AG04449 (cell line): ENCODE data around the gene GAB1.

Experiments
- CTCF ChIA-PET: fragments of 350-600 bp; formaldehyde crosslinking; extraction: SDS; loops from one replicate; lab custom pipeline; 2021; ENCODE audit warnings: antibody characterized with exemption; lab: Yijun Ruan, JAX
- POLR2A ChIA-PET: fragments of 400-600, 350-600 bp; formaldehyde crosslinking; extraction: SDS; loops from one replicate; lab custom pipeline; 2020; ENCODE audit warnings: antibody characterized with exemption, inconsistent platforms; lab: Yijun Ruan, JAX
- DNase-seq: peaks from one replicate; pipeline ENCODE4 v3.0.0-alpha.2; 2010; ENCODE audit warnings: low read depth, low spot score
- H3K4me3 ChIP-seq: 2 replicates; pipeline ENCODE4 v1.5.1; 2011; ENCODE audit warnings: low read depth, mild to moderate bottlenecking, control low read depth, low read length
- TF ChIP-seq, protein P1 (sequence below): IDR thresholded peaks from one replicate; pipeline ENCODE4 v1.5.1; 2011; ENCODE audit warnings: mild to moderate bottlenecking, moderate library complexity, low read length, control low read depth, inconsistent platforms; ENCODE audit not compliant: insufficient read depth; ENCODE audit errors: missing control alignments

The GAB1 gene

DNA sequence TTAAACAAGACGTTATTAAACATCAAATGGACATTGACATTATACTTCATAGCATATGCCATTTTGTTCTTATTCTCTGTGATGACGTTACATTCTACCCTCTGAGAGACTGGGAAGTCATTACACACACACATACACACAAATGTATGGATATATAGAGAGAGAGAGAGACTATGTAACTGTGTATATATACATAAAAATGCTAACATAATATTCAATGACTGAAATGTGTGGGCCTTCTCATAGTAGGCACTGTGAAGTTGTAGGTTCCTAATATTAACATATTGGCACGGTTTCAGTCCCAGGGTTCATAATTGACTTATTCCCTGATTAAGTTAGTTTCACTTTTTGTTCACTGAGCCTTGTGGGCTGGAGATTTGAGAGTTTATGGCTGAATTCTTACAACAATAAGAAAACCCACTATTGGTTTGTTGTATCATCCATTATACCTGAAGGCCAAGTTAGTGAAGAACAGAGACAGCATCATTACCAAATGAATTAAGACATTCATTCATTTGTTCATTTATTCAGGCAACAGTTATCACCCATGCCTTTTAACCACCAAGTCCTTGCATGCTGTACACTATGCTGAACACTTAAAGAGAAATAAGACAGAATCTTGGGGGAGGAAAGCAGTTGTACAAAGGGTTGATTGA, 68.5 kb downstream of the GAB1 start:
- no peak for DNase-seq
- CTCF ChIA-PET = no interaction called here

DNA sequence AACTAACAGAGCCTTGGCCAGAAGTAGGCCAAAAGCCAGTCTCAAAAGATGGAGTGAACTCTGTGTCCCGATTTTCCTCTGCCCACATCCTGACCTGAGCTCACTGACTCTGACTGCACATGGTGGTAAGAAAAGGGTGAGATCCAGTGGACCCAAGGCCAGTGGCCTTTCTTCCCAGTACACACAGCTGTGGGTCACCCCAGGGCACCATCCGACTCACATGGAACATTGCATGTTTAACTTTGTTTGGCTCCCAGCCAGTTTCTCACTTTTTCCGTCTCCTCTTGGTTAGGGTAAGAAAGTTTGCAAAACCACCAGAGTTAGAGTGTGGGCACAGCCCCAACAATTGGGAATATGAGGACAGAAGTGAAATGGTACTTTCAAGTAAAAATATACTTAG, 69.8 kb downstream of the GAB1 start:
- DNase-seq = no peak
- ChIA-PET POLR2A (no interaction called here), CTCF (no interaction called here)
- H3K4me3 ChIP-seq = no peak overlapping the region
- TF ChIP-seq, protein P1, sequence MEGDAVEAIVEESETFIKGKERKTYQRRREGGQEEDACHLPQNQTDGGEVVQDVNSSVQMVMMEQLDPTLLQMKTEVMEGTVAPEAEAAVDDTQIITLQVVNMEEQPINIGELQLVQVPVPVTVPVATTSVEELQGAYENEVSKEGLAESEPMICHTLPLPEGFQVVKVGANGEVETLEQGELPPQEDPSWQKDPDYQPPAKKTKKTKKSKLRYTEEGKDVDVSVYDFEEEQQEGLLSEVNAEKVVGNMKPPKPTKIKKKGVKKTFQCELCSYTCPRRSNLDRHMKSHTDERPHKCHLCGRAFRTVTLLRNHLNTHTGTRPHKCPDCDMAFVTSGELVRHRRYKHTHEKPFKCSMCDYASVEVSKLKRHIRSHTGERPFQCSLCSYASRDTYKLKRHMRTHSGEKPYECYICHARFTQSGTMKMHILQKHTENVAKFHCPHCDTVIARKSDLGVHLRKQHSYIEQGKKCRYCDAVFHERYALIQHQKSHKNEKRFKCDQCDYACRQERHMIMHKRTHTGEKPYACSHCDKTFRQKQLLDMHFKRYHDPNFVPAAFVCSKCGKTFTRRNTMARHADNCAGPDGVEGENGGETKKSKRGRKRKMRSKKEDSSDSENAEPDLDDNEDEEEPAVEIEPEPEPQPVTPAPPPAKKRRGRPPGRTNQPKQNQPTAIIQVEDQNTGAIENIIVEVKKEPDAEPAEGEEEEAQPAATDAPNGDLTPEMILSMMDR = no peak

More for the DNA sequence above, 68.5 kb downstream of the GAB1 start:
- no peak overlapping the region for H3K4me3 ChIP-seq
- POLR2A ChIA-PET = no interaction called here
- TF ChIP-seq, protein P1 = no peak

DNA sequence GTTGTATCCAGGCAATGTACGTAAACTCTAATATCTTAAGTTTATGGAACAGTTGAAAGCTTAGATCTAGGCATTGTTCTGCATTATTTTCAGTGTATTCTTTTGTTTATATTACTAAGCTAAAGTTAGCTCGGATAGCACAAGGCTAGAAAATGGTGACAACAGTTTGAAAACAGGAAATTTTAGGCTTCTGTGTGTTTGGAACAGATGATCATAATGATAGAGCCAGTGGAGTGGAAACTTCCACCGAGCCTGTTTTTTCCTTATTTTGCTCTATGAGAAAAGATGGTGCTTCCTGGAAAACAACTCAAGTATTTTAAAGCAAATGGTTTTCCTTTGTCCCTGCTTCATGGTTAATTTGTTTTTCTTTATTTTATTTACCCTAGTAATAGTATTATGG, 70.8 kb downstream of the GAB1 start:
- ChIA-PET POLR2A (no interaction called here), CTCF (no interaction called here)
- H3K4me3 ChIP-seq = no peak overlapping the region
- DNase-seq = no peak
- TF ChIP-seq, protein P1 = no peak

DNA sequence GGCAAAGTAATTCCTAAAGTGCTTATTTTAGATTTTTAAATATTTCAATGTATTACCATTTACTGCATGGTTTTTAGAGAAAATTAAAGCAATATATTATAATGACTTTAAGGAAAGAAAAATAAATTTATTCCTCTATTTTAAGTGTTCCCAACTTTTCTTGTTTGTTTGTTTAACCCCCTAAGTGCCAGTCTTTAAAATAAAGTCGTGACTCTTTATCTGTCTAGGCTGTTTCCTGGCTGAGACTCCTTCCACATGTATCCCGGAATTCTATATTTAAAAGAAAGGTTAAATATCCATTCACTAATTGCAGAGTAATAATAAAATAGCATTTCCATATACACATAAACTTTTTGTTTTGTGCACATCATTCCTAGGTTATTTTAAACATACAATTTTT, 71.2 kb downstream of the GAB1 start:
- CTCF ChIA-PET = no interaction called here
- POLR2A ChIA-PET = no interaction called here

DNA sequence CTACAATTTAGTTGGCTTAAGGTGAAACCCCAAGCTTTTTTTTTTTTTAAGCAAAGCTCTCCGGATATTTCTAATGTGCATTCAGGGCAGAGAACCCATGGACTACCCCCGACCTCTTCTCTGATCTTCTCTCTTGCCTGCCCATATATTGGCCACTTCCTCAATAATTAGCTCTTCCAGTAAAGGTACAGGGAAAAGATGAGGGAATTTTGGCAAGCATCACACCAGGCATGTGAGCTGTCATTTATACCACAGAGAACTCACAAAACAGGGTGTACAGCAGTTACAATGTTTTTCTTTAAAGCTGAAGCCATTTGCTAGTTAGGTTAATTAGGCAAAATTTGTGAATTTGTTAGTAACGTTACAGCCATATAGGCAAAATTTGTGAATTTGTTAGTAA, 73.3 kb downstream of the GAB1 start:
- no peak for DNase-seq
- H3K4me3 ChIP-seq = no peak overlapping the region
- TF ChIP-seq, protein P1 = no peak
- POLR2A ChIA-PET = no interaction called here
- CTCF ChIA-PET = interaction anchor here (1.2 to 2.2 kb wide), 3 partner anchors 9 to 13 kb away, joined by 4 to 8 read pairs (median 8); no protein-coding TSS in a partner anchor

More for the DNA sequence above, 71.2 kb downstream of the GAB1 start:
- no peak for DNase-seq
- TF ChIP-seq, protein P1 = no peak
- H3K4me3 ChIP-seq = no peak overlapping the region

DNA sequence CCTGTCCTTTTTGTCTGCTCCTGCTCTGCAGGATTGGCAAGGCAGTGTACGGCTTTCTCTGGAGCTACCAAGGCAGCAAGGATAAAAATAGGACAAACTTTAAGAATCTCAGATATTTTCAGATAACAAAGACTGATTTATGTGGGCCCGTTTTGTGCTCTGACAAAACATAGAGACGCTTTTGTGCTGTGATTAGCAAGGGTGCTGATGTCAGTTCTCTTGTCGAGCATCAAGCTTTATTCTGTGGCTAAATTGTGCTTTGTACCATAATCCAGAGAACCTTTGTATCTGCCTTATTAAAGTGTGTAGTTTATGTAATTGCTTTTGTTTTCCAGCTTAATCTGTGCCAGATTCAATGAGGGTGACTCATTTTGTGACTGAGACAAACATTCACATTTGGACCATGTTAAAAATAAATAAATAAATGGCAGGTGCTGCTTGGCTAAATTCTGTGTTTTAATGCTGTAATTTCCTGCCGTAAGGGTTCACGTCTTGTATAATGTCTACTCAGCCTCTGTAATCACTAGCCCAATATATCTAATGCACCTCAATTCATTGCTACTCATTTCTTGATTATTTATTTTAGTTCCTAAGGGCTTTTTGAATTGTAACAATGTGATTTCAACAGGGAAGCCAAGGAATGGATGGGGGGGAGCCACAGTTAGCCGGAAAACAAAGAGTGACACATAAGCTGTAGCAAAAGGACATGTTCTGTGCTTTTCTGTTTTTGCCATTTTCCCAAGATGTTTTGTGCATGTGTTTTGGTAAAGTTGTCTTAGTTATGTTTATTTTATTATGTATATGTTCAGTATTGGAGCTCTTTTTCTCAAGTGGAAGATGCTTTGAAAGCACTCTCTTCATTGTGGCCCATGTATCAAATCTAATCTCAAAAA, 75.1 kb downstream of the GAB1 start:
- POLR2A ChIA-PET = interaction anchor here (0.5 kb wide), 1 partner anchor 202 kb away, joined by 4 read pairs; no protein-coding TSS in a partner anchor

More for the DNA sequence above, 75.1 kb downstream of the GAB1 start:
- H3K4me3 ChIP-seq = no peak overlapping the region
- DNase-seq = no peak
- TF ChIP-seq, protein P1 = no peak
- CTCF ChIA-PET = interaction anchor here (0.6 to 1.2 kb wide), 3 partner anchors 13 to 209 kb away, joined by 3 to 4 read pairs (median 3); no protein-coding TSS in a partner anchor
